HG03571 (cell line): ENCODE results near the gene IL26.
"Not testable (repeated sequence)": the region's sequence is repeated elsewhere in the genome, so short reads cannot be mapped to it uniquely, and the experiment has no call there.

ENCODE experiments used
- ATAC-seq: cut with Tn5 transposase; IDR thresholded peaks from one replicate; pipeline ENCODE4 v1.9.1; 2021; ENCODE audit not compliant: unreplicated experiment

The IL26 gene

GRCh38 chr12:68200854-68201253 lies 24.8 kb downstream of the IL26 start:
- ATAC-seq: no peak

- no peak for ATAC-seq
Observed at GRCh38 chr12:68199127-68199526, 26.5 kb downstream of the IL26 start.

GRCh38 chr12:68198507-68199086 lies 27.0 kb downstream of the IL26 start:
- no peak for ATAC-seq

- no peak for ATAC-seq
Observed at GRCh38 chr12:68190301-68190700, 35.3 kb downstream of the IL26 start.

DNA sequence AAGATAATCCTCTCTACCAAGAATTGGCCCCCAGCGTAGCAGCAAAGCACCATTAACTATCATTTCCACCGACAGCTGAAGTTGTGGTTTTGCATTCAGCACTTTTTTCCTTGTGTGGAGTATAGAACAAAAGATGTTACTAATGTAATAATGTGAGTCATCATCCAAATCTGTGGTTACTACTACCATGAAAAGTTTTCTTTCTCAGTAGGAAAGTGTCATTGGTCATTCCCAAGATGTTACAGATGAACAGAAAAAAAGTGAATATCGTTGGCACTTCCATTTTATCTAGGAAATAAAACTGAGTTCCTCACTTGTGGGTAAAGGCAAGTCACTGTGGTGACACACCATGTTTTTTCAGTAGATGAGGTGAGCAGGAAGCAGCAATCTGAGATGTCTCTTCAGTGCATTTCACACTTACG lies 35.8 kb downstream of the IL26 start:
- ATAC-seq: no peak

DNA sequence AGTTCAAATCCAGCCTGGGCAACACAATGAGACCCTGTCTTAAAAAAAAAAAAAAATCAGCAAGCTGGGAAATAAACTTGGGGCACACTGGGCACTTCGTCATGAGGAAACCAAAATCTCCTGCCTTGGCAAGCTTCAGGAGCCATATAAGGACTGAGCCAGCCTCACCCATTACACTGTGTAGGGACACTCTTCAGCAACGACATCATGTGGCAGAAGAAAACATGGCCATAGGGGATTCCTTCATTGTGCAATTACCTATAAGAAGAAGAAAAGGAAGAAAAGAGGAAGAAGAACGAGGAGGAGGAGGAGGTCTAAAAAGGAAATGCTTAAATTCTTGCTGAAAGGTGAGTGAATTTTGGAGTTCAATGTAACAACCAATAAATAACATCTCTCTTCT lies 40.0 kb downstream of the IL26 start:
- ATAC-seq: no peak

DNA sequence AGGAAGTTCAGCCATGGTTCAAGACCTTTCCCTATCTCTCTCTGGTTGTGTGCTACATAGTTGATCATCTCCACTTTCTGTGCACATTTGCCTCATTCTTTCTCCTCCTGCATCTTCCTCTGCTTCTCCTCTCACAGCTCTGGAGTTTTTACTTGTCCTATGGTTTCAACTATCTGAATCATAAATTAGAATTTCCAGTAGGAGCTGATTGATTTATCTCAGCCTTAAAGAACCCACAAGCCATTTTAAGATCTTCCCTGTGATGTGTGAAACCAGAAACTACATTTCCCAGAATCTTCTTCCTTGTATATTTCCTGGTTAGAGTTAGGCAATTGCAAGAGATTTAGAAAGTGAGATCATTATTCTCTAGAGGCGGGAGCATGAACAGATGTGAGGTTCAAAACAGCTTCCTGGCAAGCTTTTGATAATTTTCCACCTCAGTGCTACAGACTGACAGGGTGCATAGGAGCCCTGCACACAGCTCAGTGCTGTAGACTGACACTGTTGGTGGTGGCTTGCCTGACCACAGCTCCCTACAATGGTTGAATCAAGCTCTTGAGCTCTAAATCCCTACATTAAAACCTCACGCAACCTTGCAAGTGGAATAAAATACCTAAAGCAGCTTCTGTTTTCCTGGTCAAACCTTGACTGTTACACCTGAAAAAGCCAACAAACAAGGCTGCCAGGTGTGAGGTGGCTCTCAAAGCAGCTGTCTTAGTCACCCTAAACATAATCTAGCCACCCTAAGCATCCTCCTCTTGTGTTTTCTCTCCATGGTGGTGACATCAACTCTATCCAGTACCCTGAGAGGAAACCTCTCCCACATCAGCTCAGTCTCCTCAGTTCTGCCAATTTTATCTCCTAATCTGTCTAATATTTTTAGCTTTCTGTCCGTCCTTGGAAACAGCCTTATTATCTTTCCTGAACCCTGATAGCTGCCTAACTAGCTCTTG lies 44.5 kb downstream of the IL26 start:
- ATAC-seq: no peak

GRCh38 chr12:68178774-68179439 lies 46.7 kb downstream of the IL26 start:
- ATAC-seq: no peak

- no peak for ATAC-seq
Observed at GRCh38 chr12:68178184-68178583, 47.4 kb downstream of the IL26 start.

DNA sequence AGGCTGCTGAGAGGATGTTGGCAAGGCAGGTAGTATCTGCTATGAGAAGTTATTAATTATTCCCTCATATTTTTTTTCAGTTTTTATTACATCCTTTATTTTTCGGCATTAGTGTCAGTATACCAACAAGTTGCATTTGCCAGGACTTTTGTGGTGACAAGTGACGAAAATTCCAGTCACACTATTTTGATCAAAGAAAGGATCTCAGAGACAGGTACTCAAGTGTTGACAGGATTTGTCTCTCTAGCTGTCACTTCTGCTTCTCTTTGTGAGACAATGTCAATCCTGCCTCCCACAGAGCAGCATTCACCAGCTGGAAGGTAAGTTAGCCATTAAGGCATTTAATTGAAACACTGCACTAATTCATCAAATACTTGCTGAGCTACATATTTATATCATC lies 48.0 kb downstream of the IL26 start:
- no peak for ATAC-seq

DNA sequence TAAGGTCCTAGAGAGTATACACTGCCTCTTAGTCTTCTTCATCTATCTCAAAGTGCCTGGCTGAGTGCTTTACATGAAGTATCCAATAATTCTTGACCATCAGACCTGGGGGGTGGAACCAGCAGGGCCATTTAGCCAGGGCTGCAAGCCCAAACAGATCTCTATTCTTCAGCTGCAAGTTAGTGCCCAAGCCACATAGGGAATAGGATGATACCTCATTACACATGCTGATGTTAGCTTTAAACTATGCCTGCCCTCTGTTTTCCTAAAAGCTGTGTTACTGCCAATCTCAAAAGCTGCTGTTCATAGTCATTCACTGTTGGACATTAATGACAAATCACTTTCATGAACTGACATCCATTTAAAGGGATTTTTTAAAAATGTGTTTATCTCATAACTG lies 49.4 kb downstream of the IL26 start:
- ATAC-seq: no peak

- peak; percentile 85 for ATAC-seq
Observed at GRCh38 chr12:68175557-68176061, 50.0 kb downstream of the IL26 start.

DNA sequence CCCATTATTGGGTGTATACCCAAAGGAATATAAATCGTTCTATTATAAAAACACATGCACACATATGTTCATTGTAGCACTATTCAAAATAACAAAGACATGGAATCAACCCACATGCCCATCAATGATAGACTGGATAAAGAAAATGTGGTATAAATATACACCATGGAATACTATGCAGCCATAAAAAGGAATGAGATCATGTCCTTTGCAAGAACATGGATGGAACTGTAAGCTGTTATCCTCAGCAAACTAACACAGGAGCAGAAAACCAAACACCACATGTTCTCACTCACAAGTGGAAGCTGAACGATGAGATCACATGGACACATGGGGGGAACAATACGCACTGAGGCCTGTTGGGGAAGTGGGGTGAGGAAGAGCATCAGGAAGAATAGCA lies 50.8 kb downstream of the IL26 start:
- not testable (repeated sequence) for ATAC-seq

GRCh38 chr12:68173792-68174191 lies 51.8 kb downstream of the IL26 start:
- ATAC-seq: no peak

- ATAC-seq: no peak
Observed at GRCh38 chr12:68170726-68171125, 54.9 kb downstream of the IL26 start.

DNA sequence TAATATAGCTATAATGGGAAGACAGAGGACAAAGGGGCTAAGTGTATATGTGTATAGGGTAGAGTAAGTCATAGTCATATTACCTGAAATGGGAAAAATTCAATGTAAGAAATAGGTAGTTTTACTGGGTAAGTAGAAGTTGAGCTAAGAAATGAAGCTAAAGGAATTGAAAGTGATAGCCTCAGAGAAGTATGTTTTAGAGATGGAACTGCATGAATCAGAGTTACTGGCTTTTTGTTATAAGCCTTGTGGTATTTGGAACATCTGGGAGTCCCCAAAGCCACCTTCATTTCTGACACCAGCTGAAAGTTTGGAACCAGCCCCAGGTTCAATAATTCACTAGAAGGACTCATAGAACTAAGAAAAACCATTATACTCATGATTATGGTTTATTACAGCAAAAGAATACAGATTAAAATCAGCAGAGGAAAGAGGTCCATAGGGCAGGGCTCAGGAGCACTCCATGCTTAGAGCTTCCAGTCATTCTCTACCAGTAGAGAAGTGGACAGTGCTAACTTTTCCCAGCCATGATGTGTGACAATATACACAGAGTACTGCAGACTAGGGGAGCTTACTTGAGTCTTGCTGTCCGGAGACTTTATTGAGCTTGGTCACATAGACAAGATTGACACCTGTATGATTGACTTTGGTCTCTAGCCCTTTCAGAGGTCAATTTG lies 56.3 kb downstream of the IL26 start:
- no peak for ATAC-seq

- ATAC-seq: no peak
Observed at GRCh38 chr12:68166317-68166831, 59.2 kb downstream of the IL26 start.

DNA sequence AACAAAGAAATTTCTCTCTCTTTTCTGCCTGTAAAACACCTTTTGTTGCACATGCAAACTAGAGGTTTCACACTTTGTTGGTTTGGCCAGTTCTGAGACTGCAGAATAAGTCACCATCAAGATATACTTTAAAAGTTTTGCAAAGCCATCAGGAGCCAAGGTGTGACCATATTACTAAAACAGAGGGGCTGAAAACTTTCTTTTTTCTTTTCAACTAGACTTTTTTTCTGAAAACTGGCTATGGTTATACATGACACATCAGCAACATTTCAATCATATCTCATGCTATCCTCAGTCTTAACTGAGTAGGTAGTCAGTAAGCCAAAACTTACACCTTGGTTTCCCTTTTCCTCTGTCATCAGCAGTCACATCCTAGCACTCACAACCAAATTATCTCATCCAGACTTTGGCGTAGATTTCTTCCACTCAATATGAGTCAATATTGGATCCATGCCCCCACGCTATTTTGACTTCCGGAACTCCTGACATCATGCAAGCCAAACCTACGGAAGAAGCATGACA lies 62.0 kb downstream of the IL26 start:
- no peak for ATAC-seq

GRCh38 chr12:68162374-68162773 lies 63.2 kb downstream of the IL26 start:
- no peak for ATAC-seq

- peak; percentile 42 for ATAC-seq
Observed at GRCh38 chr12:68159681-68160304, 65.8 kb downstream of the IL26 start, which contains the start of gene IFNG. Gene IFNG, minus strand, starts transcription at chr12:68159740. Its CDS starts 125 bp downstream, at chr12:68159615.
